AG08396 (cell line): Measurements from ENCODE around the gene MRPS12.

Experiments
- DNase-seq: peaks from one replicate; pipeline ENCODE4 v3.0.0; 2012; ENCODE audit warnings: low spot score, mixed read lengths

MRPS12 gene

DNA sequence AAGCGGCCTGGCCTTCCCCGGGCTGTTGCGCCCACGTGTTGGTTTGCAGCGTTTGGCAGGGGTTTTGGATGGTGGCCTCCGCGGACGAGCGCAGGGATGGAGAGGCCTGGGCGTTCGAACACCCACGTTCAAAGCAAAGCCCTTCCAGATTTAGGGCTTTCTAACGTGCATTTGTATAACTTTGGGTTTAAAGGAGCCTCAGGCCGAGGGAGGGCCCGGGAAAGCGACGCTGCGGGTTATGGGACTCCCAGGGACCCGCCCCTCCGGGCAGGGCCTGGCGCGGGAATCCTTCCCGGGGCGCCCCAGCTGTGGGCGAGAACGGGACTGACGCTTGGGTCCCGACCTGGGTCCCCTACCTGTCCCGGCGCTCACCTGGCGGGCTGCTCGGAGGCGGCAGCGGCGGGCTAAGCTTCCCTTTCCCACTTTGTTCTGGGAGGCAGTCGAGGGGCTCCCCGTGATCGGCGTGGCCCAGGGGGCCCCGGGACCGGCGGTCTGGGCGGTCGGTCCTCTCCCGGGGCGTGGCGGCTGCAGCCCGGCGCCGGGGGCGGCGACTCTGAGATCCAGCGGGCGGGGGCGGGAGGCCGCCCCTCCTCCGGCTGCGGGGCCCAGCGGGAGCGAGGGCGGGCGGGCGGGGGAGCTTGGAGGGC, 44.6 kb downstream of the MRPS12 start, which contains the start of gene FBXO17:
Gene FBXO17 (minus strand): TSS at position 529 of the 647 bp plus-strand sequence. CDS start 25,423 bp downstream, outside the sequence.
- DNase-seq: peak; percentile 79

DNA sequence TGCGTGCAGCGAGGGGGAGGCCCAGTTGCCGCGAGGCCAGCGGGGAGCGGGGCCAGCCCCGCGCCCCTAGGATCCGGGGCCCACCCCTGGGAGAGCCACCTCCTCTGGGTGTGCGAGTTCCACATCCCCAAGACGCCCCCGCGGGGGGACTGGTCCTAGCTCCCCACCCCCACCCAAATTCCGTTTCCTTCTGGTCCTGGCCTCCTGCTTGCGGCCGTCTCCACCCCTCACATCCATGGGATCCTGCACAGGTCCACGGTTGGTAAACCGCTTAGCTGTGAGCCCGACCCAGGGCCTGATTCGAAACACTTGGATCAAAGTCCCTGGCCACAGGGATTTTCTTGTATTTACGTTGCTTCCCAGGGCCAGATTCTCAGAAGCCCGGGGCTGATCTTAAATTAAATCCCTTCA, 45.1 kb downstream of the MRPS12 start:
- no peak for DNase-seq

DNA sequence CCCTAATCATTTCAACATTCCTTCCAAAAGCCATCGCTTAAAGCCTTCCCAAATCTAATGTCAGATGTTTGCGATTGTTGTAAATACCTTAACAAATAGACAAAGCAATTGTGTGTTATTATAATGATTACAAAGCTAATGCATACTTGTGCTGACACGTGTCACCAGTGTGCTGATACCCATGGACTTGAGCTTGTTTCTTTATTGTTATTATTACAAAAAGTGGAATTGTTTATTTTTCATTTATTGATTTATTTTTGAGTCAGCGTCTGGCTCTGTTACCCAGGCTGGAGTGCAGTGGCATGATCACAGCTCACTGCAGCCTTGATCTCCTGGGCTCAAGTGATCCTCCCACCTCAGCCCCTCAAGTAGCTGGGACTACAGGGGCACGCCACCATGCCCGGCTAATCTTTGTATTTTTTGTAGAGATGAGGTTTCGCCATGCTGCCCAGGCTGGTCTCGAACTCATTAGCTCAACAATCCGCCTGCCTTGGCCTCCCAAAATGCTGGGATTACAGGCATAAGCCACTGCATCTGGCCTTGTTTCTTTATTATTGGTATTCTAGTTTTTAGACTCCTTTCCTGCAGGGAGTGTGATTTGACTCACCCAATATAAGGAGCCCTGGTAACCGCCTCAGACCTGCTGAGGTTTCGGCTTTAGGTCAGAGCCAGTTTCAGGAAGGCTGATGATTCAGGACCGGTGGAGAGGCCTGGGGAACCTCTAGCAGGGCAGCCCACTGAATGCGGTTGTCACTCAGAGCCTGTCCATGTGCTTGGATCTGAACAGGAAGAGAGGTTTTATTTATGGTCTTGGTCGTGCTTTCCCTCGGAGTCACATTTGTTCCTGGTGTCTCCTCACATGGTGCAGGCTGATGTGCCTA, 46.9 kb downstream of the MRPS12 start:
- no peak for DNase-seq

- no peak for DNase-seq
Measured at GRCh38 chr19:38978326-38978689, 47.6 kb downstream of the MRPS12 start.

DNA sequence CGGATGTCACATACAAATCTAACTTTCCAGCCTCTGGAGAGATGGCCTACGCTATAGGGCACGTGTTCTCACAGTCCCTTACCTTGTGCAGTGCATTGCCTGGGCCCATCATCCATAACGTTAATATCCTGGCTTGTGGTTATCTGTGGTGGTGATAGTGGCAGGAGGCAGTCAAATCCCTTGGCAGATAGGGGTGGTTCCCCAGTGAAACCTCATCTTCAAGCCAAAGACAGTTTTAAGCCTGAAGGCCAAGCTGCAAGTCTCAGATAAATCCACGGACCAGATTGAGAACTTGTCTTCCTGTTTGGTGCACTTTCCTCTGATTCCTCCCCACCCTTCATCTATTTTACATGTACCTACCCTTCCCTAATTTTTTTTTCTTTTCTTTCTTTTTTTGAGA, 49.1 kb downstream of the MRPS12 start:
- DNase-seq: no peak

DNA sequence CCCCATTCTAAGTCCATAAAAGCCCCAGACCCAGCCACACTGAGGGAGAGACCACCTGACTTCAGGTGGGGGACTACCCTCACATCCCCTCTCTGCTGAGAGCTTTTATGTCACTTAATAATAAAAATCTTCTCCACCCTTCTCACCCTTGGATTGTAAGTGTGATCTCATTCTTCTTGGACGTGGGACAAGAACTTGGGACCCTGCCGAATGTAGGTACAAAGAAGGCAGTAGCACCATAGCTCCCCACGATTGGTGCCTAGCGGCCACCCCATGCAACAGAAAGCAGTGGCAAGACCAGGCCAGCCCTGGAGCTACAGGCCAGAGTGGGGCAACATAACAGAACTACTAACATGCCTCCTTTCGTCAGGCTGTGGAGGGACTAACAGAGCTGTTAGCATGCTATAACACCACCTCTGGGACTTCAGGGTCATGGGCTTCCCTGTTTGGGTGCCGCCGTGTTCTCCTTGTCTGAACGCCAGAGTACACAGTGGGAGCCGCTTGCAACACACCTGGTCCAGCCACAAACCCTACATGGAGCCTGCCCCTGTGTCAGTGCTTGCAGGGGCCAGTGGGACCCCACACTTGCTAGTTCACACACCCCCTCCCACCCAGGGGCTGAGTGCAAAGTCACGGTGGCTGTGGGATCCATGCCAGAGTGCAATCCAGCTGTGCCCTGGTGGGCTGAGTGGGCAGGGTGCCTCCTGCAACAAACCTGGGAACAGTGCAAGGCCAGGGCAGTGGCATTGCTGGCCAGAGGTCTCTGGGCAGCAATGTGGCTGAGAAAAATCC, 50.0 kb downstream of the MRPS12 start:
- DNase-seq: no peak
